ENCODE results near the gene SYT8. TPM values are rescaled to one million over a fixed set of nuclear protein-coding genes. Genes with fewer than 3 reads are reported as not detected.
"Not testable (repeated sequence)": the region's sequence is repeated elsewhere in the genome, so short reads cannot be mapped to it uniquely, and the experiment has no call there.

The SYT8 gene
- total RNA-seq, 2 donors from 2014 or later, result not detected

- Mint-ChIP-seq H3K36me3 (ENCODE audit: low read depth) (no peaks in the 10 kb centered on the region), H3K27ac (no peak overlapping the region), H3K4me1 (no peaks in the 10 kb centered on the region), H3K27me3 (peaks cover 7% of the 10 kb centered on the region), H3K9me3 (no peaks in the 10 kb centered on the region), H3K4me3 (no peak overlapping the region)
- no peak for ATAC-seq (replicated peaks)
These were observed 22.5 kb upstream of the SYT8 start for GRCh38 chr11:1812274-1812673.

- H3K4me3 Mint-ChIP-seq, result no peak overlapping the region
- no peaks in the 10 kb centered on the region for H3K4me1 Mint-ChIP-seq
- peaks cover 7% of the 10 kb centered on the region for H3K27me3 Mint-ChIP-seq
- no peak for ATAC-seq (replicated peaks)
- H3K27ac Mint-ChIP-seq, result no peak overlapping the region
- H3K36me3 Mint-ChIP-seq (ENCODE audit: low read depth), result no peaks in the 10 kb centered on the region
- no peaks in the 10 kb centered on the region for H3K9me3 Mint-ChIP-seq
These were observed 22.0 kb upstream of the SYT8 start for GRCh38 chr11:1812801-1813200.

- not testable (repeated sequence) for H3K27me3 Mint-ChIP-seq; H3K9me3 Mint-ChIP-seq; H3K27ac Mint-ChIP-seq; H3K4me1 Mint-ChIP-seq; ATAC-seq (replicated peaks); H3K36me3 Mint-ChIP-seq (ENCODE audit: low read depth); H3K4me3 Mint-ChIP-seq
These were observed 21.4 kb upstream of the SYT8 start for GRCh38 chr11:1813356-1813755.

- Mint-ChIP-seq H3K27me3 (peaks cover 5% of the 10 kb centered on the region), H3K36me3 (ENCODE audit: low read depth) (no peaks in the 10 kb centered on the region), H3K4me1 (no peaks in the 10 kb centered on the region), H3K4me3 (no peak overlapping the region), H3K9me3 (no peaks in the 10 kb centered on the region), H3K27ac (no peak overlapping the region)
- ATAC-seq (replicated peaks), result no peak
These were observed 20.1 kb upstream of the SYT8 start for GRCh38 chr11:1814691-1815090.

- Mint-ChIP-seq H3K4me1 (no peaks in the 10 kb centered on the region), H3K36me3 (ENCODE audit: low read depth) (no peaks in the 10 kb centered on the region), H3K27ac (no peak overlapping the region), H3K9me3 (no peaks in the 10 kb centered on the region), H3K27me3 (peaks cover 4% of the 10 kb centered on the region), H3K4me3 (no peak overlapping the region)
- ATAC-seq (replicated peaks), result no peak
These were observed 19.5 kb upstream of the SYT8 start for GRCh38 chr11:1815311-1815710.

- no peak overlapping the region for H3K4me3 Mint-ChIP-seq
- H3K9me3 Mint-ChIP-seq, result no peaks in the 10 kb centered on the region
- no peaks in the 10 kb centered on the region for H3K4me1 Mint-ChIP-seq
- no peak overlapping the region for H3K27ac Mint-ChIP-seq
- peaks cover 4% of the 10 kb centered on the region for H3K27me3 Mint-ChIP-seq
- ATAC-seq (replicated peaks), result no peak
- H3K36me3 Mint-ChIP-seq (ENCODE audit: low read depth), result no peaks in the 10 kb centered on the region
These were observed 19.0 kb upstream of the SYT8 start for GRCh38 chr11:1815751-1816150.

GRCh38 chr11:1817000-1817399 is 17.8 kb upstream of the SYT8 start:
- peaks cover 9% of the 10 kb centered on the region for H3K27me3 Mint-ChIP-seq
- ATAC-seq (replicated peaks), result no peak
- no peak overlapping the region for H3K27ac Mint-ChIP-seq
- H3K4me3 Mint-ChIP-seq, result no peak overlapping the region
- no peaks in the 10 kb centered on the region for H3K4me1 Mint-ChIP-seq
- H3K36me3 Mint-ChIP-seq (ENCODE audit: low read depth), result no peaks in the 10 kb centered on the region
- H3K9me3 Mint-ChIP-seq, result no peaks in the 10 kb centered on the region

- H3K4me1 Mint-ChIP-seq, result no peaks in the 10 kb centered on the region
- H3K27me3 Mint-ChIP-seq, result peaks cover 9% of the 10 kb centered on the region
- no peak for ATAC-seq (replicated peaks)
- H3K4me3 Mint-ChIP-seq, result no peak overlapping the region
- no peaks in the 10 kb centered on the region for H3K9me3 Mint-ChIP-seq
- no peaks in the 10 kb centered on the region for H3K36me3 Mint-ChIP-seq (ENCODE audit: low read depth)
- no peak overlapping the region for H3K27ac Mint-ChIP-seq
These were observed 17.3 kb upstream of the SYT8 start for GRCh38 chr11:1817511-1817910.

- H3K4me3 Mint-ChIP-seq, result no peak overlapping the region
- no peaks in the 10 kb centered on the region for H3K4me1 Mint-ChIP-seq
- no peak overlapping the region for H3K27ac Mint-ChIP-seq
- no peaks in the 10 kb centered on the region for H3K9me3 Mint-ChIP-seq
- no peak for ATAC-seq (replicated peaks)
- H3K36me3 Mint-ChIP-seq (ENCODE audit: low read depth), result no peaks in the 10 kb centered on the region
- peaks cover 5% of the 10 kb centered on the region for H3K27me3 Mint-ChIP-seq
These were observed 15.7 kb upstream of the SYT8 start for GRCh38 chr11:1819074-1819473.

GRCh38 chr11:1820463-1821325 is 14.1 kb upstream of the SYT8 start:
- Mint-ChIP-seq H3K27me3 (peaks cover 5% of the 10 kb centered on the region), H3K4me3 (no peak overlapping the region), H3K36me3 (ENCODE audit: low read depth) (no peaks in the 10 kb centered on the region), H3K27ac (no peak overlapping the region), H3K4me1 (no peaks in the 10 kb centered on the region), H3K9me3 (no peaks in the 10 kb centered on the region)
- ATAC-seq (replicated peaks), result no peak

- Mint-ChIP-seq H3K4me3 (no peak overlapping the region), H3K27ac (no peak overlapping the region), H3K9me3 (no peaks in the 10 kb centered on the region), H3K4me1 (no peaks in the 10 kb centered on the region), H3K27me3 (peaks cover 5% of the 10 kb centered on the region), H3K36me3 (ENCODE audit: low read depth) (no peaks in the 10 kb centered on the region)
- ATAC-seq (replicated peaks), result no peak
These were observed 13.2 kb upstream of the SYT8 start for GRCh38 chr11:1821562-1821961.

- H3K4me3 Mint-ChIP-seq, result no peak overlapping the region
- H3K27ac Mint-ChIP-seq, result no peak overlapping the region
- H3K9me3 Mint-ChIP-seq, result no peaks in the 10 kb centered on the region
- H3K4me1 Mint-ChIP-seq, result no peaks in the 10 kb centered on the region
- peaks cover 8% of the 10 kb centered on the region for H3K27me3 Mint-ChIP-seq
- ATAC-seq (replicated peaks), result no peak
- H3K36me3 Mint-ChIP-seq (ENCODE audit: low read depth), result no peaks in the 10 kb centered on the region
These were observed 12.0 kb upstream of the SYT8 start for GRCh38 chr11:1822648-1823375.

GRCh38 chr11:1823376-1824220 is 11.2 kb upstream of the SYT8 start:
- Mint-ChIP-seq H3K4me1 (no peaks in the 10 kb centered on the region), H3K27ac (no peak overlapping the region), H3K27me3 (peaks cover 9% of the 10 kb centered on the region), H3K36me3 (ENCODE audit: low read depth) (no peaks in the 10 kb centered on the region), H3K9me3 (no peaks in the 10 kb centered on the region), H3K4me3 (no peak overlapping the region)
- ATAC-seq (replicated peaks), result no peak

- no peak for ATAC-seq (replicated peaks)
- Mint-ChIP-seq H3K36me3 (ENCODE audit: low read depth) (no peaks in the 10 kb centered on the region), H3K4me3 (no peak overlapping the region), H3K27ac (no peak overlapping the region), H3K9me3 (no peaks in the 10 kb centered on the region), H3K4me1 (no peaks in the 10 kb centered on the region), H3K27me3 (peaks cover 13% of the 10 kb centered on the region)
These were observed 10.4 kb upstream of the SYT8 start for GRCh38 chr11:1824221-1825038.

All from activated T-helper 17 cell treated with anti-CD3 and anti-CD28 coated beads, Interleukin-2, amount 50 U/mL, for 72 hours (primary cell).